Stromal cell of bone marrow (primary cell): ENCODE results near the gene FGF16.
"Not testable (repeated sequence)": the region's sequence is repeated elsewhere in the genome, so short reads cannot be mapped to it uniquely, and the experiment has no call there.

ENCODE experiments used
- DNase-seq: peaks from one replicate; pipeline ENCODE4 v3.0.0-alpha.2; 2012; ENCODE audit warnings: low read depth

Gene FGF16

GRCh38 chrX:77446908-77447652, at the start of gene FGF16:
TSS of gene FGF16 (plus strand) at chrX:77447389. CDS start at chrX:77447675, 286 bp downstream.
- no peak for DNase-seq

GRCh38 chrX:77398330-77398954, 48.7 kb upstream of the FGF16 start:
- no peak for DNase-seq

- DNase-seq: no peak
These were observed 42.8 kb upstream of the FGF16 start for GRCh38 chrX:77404419-77404818.

GRCh38 chrX:77407821-77408220, 39.4 kb upstream of the FGF16 start:
- DNase-seq: not testable (repeated sequence)

- DNase-seq: no peak
These were observed 34.6 kb upstream of the FGF16 start for GRCh38 chrX:77412631-77413030.

- no peak for DNase-seq
These were observed 32.0 kb upstream of the FGF16 start for GRCh38 chrX:77415161-77415560.

GRCh38 chrX:77415882-77416281, 31.3 kb upstream of the FGF16 start:
- no peak for DNase-seq

GRCh38 chrX:77422891-77423648, 24.1 kb upstream of the FGF16 start:
- DNase-seq: no peak

- DNase-seq: no peak
These were observed 20.4 kb upstream of the FGF16 start for GRCh38 chrX:77426811-77427210.

- no peak for DNase-seq
These were observed 19.6 kb upstream of the FGF16 start for GRCh38 chrX:77427611-77428010.

- DNase-seq: no peak
These were observed 18.6 kb upstream of the FGF16 start for GRCh38 chrX:77428551-77428950.

- peak; percentile 50 for DNase-seq
These were observed 16.0 kb upstream of the FGF16 start for GRCh38 chrX:77431227-77431626.

- no peak for DNase-seq
These were observed 14.2 kb upstream of the FGF16 start for GRCh38 chrX:77433001-77433400.

GRCh38 chrX:77434962-77435361, 12.2 kb upstream of the FGF16 start:
- DNase-seq: no peak

- no peak for DNase-seq
These were observed 10.9 kb upstream of the FGF16 start for GRCh38 chrX:77436271-77436670.

- no peak for DNase-seq
These were observed 10.5 kb upstream of the FGF16 start for GRCh38 chrX:77436682-77437081.

GRCh38 chrX:77440330-77440729, 6.9 kb upstream of the FGF16 start:
- no peak for DNase-seq

- no peak for DNase-seq
These were observed 6.2 kb upstream of the FGF16 start for GRCh38 chrX:77441033-77441432.

GRCh38 chrX:77441479-77441878, 5.7 kb upstream of the FGF16 start:
- DNase-seq: no peak

- DNase-seq: no peak
These were observed 4.5 kb upstream of the FGF16 start for GRCh38 chrX:77442728-77443127.

GRCh38 chrX:77444075-77444474, 3.1 kb upstream of the FGF16 start:
- no peak for DNase-seq

GRCh38 chrX:77444545-77444944, 2.6 kb upstream of the FGF16 start:
- no peak for DNase-seq

- no peak for DNase-seq
These were observed 1.1 kb upstream of the FGF16 start for GRCh38 chrX:77446029-77446585.
